ENCODE measurements around the gene FBN1. TPM values are rescaled to one million over a fixed set of nuclear protein-coding genes. Genes with fewer than 3 reads are reported as not detected.

The FBN1 gene
- total RNA-seq, 4 donors from 2014 or later = 128 to 325 (median 215) TPM

DNA sequence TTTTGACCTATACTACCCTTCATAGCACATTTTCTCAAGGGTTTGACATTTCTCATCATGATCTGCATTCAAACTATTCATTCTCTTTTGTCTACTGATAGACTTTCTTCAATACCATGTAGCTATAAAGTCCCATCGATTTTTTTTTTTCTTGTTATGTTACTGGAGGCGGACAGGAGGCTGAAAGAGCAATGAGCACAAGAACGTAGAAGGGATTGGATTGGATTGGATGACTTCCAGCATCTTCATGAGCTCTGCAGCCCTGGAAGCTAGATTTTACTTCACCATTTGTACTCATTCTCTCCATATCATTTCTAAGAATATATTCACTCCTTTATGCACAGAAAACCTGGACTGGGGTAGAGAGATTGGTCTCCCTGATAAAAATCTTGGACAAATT is 271.0 kb downstream of the FBN1 start:
- TF ChIP-seq, protein P1, sequence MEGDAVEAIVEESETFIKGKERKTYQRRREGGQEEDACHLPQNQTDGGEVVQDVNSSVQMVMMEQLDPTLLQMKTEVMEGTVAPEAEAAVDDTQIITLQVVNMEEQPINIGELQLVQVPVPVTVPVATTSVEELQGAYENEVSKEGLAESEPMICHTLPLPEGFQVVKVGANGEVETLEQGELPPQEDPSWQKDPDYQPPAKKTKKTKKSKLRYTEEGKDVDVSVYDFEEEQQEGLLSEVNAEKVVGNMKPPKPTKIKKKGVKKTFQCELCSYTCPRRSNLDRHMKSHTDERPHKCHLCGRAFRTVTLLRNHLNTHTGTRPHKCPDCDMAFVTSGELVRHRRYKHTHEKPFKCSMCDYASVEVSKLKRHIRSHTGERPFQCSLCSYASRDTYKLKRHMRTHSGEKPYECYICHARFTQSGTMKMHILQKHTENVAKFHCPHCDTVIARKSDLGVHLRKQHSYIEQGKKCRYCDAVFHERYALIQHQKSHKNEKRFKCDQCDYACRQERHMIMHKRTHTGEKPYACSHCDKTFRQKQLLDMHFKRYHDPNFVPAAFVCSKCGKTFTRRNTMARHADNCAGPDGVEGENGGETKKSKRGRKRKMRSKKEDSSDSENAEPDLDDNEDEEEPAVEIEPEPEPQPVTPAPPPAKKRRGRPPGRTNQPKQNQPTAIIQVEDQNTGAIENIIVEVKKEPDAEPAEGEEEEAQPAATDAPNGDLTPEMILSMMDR (IDR thresholded peaks at IDR 0.05; ENCODE audit: low read depth) = no peak

DNA sequence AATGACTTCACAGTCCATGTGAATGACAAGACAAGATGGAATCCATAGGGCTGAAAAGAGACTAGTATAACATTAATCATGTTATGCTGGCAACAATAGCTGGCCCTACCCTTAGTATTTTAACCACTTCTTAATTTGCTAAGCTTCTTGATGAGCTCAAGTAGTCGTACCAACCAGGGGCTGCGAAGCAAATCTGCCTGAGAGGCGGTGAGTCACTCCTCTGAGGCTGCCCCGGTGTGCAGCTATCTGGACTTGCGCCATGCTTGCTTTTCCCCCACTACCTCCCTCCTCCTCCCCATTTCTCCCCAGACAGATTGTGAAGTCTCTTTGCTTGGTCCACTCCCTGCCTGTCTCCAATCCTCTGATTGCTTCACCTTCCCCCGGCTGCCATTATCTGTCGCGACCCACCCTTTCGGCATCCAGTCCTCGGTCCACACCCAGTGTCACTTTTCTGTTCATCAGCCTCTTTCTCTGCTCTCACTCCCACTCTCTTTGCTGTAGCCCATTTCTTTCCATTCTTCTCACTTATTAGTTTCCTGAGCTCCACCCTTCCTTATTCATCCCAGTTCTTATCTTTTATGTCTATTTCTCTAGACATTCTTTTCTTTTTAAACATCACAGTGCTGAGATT is 271.6 kb downstream of the FBN1 start:
- TF ChIP-seq, protein P1 (IDR thresholded peaks at IDR 0.05; ENCODE audit: low read depth) = no peak

DNA sequence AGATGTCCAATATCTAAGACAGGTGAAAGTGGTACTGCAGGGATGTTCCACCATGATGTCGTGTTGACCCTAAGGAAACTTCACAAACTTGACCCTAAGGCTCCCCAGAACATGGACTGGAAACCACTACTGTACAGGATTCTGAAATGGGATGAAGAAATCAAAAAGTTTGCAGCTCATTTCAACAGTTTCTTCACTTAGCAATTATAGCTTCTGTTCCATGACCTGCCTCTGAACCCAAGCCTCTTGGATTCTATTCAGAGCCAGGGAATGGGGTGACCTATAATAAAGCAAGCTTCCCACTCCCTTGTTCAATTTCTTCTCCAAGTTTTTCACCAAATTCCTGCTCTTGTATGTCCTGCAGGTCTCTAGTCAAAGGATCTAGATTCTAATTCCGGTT is 273.5 kb downstream of the FBN1 start:
- TF ChIP-seq, protein P1 (IDR thresholded peaks at IDR 0.05; ENCODE audit: low read depth) = no peak

DNA sequence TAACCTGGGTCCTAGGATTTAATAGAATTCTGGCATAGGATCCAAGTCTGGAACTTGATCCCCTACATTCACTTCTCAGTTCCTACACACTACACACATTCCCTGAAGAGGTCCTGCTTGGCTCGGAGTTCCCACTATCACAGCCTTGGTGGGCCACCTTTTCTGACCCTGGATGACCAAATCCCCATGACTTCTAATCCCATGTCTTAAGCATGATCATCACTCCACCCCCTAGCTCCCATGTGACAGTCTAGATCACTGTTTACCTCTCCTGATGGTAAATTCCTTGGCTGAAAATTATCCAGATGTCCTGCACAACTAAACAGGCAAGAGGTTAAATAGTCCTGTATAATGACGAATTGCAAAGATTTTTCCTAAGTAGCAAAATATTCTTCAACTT is 274.0 kb downstream of the FBN1 start:
- TF ChIP-seq, protein P1 (IDR thresholded peaks at IDR 0.05; ENCODE audit: low read depth) = no peak

DNA sequence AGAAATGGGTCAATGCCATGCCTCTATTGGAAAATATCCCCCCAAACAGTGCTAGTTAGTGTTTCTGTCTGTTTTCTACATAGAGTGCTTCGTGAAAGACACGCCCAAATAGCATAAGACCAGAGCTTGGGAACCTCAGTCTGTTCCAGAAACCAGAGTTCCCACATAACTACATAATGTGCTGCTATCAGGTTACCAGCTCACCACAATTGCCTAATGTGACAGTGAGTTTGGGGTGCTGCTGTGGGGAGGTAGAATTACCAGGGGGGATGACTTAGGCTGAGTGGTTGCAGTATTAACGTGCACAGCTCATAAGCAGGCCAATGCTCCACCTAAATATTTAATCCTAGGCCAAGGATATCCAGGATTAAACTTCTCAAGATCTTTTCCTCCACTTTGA is 275.0 kb downstream of the FBN1 start:
- TF ChIP-seq, protein P1 (IDR thresholded peaks at IDR 0.05; ENCODE audit: low read depth) = no peak

DNA sequence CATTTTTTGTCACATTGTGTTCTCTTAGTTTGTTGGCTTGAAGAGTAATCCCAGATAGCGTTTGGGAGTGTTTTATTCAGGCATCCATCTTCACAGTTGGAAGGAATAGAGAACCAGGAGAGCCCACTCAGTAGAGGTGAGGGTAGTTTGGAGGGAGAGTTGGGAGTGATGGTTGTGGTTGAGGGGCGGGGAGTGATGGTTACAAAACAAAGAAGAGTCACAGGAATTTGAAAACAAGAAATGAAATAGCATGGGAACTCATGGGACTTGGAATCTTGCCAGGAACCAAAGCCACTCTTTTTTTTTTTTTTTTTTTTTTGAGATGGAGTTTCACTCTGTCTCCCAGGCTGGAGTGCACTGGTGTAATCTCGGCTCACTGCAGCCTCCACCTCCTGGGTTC is 278.0 kb downstream of the FBN1 start:
- TF ChIP-seq, protein P1 (IDR thresholded peaks at IDR 0.05; ENCODE audit: low read depth) = no peak

DNA sequence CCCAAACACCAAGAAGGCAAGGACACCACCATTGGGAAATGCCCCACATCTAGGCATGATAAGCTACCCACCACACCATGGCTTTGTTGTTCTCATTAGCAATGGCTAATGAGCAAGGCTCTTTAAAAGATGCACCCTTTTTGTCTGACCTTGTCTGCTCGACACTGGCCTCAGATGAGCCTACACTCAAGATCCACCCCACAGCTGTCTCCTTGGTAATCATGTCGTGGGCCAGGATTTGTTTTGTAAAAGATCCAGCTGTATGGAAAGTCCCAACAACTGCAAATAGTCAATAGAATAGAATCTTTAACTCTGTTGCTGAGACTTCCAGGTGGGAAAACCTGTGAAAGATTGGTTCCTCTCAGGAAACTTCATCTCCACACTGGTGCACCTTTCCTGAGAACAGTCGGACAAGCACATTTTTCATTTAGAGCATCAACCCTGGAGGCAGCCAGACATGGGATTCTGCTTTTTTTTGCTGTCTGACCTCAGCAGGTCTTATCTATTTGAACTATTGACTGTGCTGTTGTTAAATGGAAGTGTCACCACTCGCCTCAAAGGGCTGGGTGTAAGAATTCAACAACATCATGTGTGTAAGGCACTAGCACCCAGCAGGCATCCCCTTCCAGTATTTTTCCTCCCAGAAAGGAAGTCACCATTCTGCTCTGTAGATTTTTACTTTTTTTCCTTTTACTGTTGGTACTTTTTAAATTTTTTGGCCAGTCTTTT is 278.8 kb downstream of the FBN1 start:
- TF ChIP-seq, protein P1 (IDR thresholded peaks at IDR 0.05; ENCODE audit: low read depth) = no peak

Data from subcutaneous adipose tissue (tissue), 4 donors.